Brain microvascular endothelial cell (primary cell): Measurements from ENCODE around the gene GAPVD1.
"Not testable (repeated sequence)": the region's sequence is repeated elsewhere in the genome, so short reads cannot be mapped to it uniquely, and the experiment has no call there.

Experiments
- DNase-seq: peaks from one replicate; pipeline ENCODE4 v3.0.0-alpha.2; 2020
- H3K27ac ChIP-seq: fragments of 250-450 bp; sonication (Bioruptor Pico); 2 replicates; pipeline ENCODE4 v1.5.1; 2020; ENCODE audit warnings: mild to moderate bottlenecking, moderate library complexity
- H3K27me3 ChIP-seq: fragments of 250-450 bp; sonication (Bioruptor Pico); replicated peaks from 2 replicates; pipeline ENCODE4 v1.5.1; 2020; ENCODE audit warnings: mild to moderate bottlenecking
- H3K36me3 ChIP-seq: fragments of 250-450 bp; sonication (Bioruptor Pico); replicated peaks from 2 replicates; pipeline ENCODE4 v1.5.1; 2020; ENCODE audit warnings: mild to moderate bottlenecking
- H3K4me3 ChIP-seq: 2 replicates; pipeline ENCODE4 v1.5.1; 2011; ENCODE audit warnings: low read depth, mild to moderate bottlenecking, control low read depth, low read length, moderate library complexity
- CTCF ChIP-seq: IDR thresholded peaks from 2 replicates; pipeline ENCODE4 v1.5.1; 2011; ENCODE audit warnings: low read depth, mild to moderate bottlenecking, moderate library complexity, low read length, control low read depth, inconsistent platforms; ENCODE audit errors: missing control alignments
- in situ Hi-C: cut with HindIII; loops from 2 replicates; pipeline ENCODE4 v1.10.0; 2017; ENCODE audit warnings: low sequenced_read_pairs, low pct_ligation_motif_present

The GAPVD1 gene

GRCh38 chr9:125262294-125262991 is 817 bp downstream of the GAPVD1 start:
- DNase-seq = no peak
- peak overlapping the region; percentile 89 for H3K4me3 ChIP-seq
- no peak for TF ChIP-seq CTCF

GRCh38 chr9:125264068-125264467 is 2.4 kb downstream of the GAPVD1 start:
- H3K4me3 ChIP-seq, in situ Hi-C loops, H3K36me3 ChIP-seq, DNase-seq, H3K27me3 ChIP-seq, H3K27ac ChIP-seq: not testable (repeated sequence)

More at GRCh38 chr9:125262294-125262991, 817 bp downstream of the GAPVD1 start:
- no peaks in the 10 kb centered on the region for H3K27me3 ChIP-seq
- H3K27ac ChIP-seq = peak overlapping the region; percentile 18
- H3K36me3 ChIP-seq = peaks cover 6% of the 10 kb centered on the region
- in situ Hi-C loops = no loop called here

- in situ Hi-C loops = no loop called here
- H3K4me3 ChIP-seq = no peak overlapping the region
- DNase-seq = no peak
- TF ChIP-seq CTCF = no peak
- H3K27ac ChIP-seq = no peak overlapping the region
- H3K27me3 ChIP-seq = no peaks in the 10 kb centered on the region
- peaks cover 6% of the 10 kb centered on the region for H3K36me3 ChIP-seq
Observed at GRCh38 chr9:125268394-125269013, 6.9 kb downstream of the GAPVD1 start.

- no peak for DNase-seq
- no peaks in the 10 kb centered on the region for H3K27me3 ChIP-seq
- no peak for TF ChIP-seq CTCF
- H3K4me3 ChIP-seq = no peak overlapping the region
- H3K27ac ChIP-seq = no peak overlapping the region
- peaks cover 6% of the 10 kb centered on the region for H3K36me3 ChIP-seq
- in situ Hi-C loops = no loop called here
Observed at GRCh38 chr9:125269014-125269397, 7.4 kb downstream of the GAPVD1 start.

- no peak for DNase-seq
- H3K27ac ChIP-seq = no peak overlapping the region
- no peak overlapping the region for H3K4me3 ChIP-seq
- in situ Hi-C loops = no loop called here
- H3K27me3 ChIP-seq = no peaks in the 10 kb centered on the region
- peaks cover 6% of the 10 kb centered on the region for H3K36me3 ChIP-seq
- TF ChIP-seq CTCF = no peak
Observed at GRCh38 chr9:125271081-125271480, 9.5 kb downstream of the GAPVD1 start.

GRCh38 chr9:125272697-125273096 is 11.1 kb downstream of the GAPVD1 start:
- Histone ChIP-seq H3K27ac (no peak overlapping the region), H3K4me3 (no peak overlapping the region), H3K27me3 (no peaks in the 10 kb centered on the region), H3K36me3 (no peaks in the 10 kb centered on the region)
- in situ Hi-C loops = no loop called here
- no peak for DNase-seq
- TF ChIP-seq CTCF = no peak
